ENCODE data around the gene SYNGR1.

DNA sequence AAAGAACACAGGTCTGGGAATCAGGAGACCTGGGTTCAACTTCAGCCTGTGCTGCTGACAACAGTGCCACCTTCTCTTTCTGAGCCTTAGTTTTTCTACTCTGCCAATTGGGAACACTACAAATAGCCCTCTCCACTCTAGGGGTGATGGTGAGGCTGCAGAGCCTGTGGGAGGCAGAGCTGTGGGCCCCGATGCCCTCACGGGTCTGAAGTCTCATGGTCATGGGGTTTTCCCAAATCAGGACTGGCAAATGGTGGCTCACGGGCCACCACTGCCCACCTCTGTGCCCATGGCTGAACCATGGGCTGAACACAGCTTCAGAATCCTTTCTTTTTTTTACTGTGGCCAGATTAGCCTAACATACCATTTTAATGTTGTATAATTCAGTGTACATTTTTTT is 19.8 kb downstream of the SYNGR1 start:
- no peak for TF ChIP-seq EZH2 (IDR thresholded peaks at IDR 0.05; ENCODE audit: borderline replicate concordance, low read length)
- TF ChIP-seq, protein P1, sequence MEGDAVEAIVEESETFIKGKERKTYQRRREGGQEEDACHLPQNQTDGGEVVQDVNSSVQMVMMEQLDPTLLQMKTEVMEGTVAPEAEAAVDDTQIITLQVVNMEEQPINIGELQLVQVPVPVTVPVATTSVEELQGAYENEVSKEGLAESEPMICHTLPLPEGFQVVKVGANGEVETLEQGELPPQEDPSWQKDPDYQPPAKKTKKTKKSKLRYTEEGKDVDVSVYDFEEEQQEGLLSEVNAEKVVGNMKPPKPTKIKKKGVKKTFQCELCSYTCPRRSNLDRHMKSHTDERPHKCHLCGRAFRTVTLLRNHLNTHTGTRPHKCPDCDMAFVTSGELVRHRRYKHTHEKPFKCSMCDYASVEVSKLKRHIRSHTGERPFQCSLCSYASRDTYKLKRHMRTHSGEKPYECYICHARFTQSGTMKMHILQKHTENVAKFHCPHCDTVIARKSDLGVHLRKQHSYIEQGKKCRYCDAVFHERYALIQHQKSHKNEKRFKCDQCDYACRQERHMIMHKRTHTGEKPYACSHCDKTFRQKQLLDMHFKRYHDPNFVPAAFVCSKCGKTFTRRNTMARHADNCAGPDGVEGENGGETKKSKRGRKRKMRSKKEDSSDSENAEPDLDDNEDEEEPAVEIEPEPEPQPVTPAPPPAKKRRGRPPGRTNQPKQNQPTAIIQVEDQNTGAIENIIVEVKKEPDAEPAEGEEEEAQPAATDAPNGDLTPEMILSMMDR (conservative IDR thresholded peaks at IDR 0.05 in 1 of 2, IDR thresholded peaks at IDR 0.05 in 1 of 2; ENCODE audit: extremely low read depth in 1 of 2, insufficient read depth in 1 of 2, low read depth in 1 of 2, low read length in 2 of 2): no peak
